Gastroesophageal sphincter (tissue), 3 donors: ENCODE measurements around the gene SYNJ2.

ENCODE experiments used
- EP300 ChIP-seq: sonication (generic); formaldehyde crosslinking; IDR thresholded peaks from one replicate; pipeline ENCODE4 v1.6.1; 2017; ENCODE audit warnings: antibody characterized with exemption, mild to moderate bottlenecking
- POLR2A ChIP-seq, 2 donors: fragments of 450-650 bp; IDR thresholded peaks; one replicate each; pipeline ENCODE4 v1.6.1; 2017; ENCODE audit warnings: antibody characterized with exemption in 2 of 2, mild to moderate bottlenecking in 2 of 2, moderate library complexity in 1 of 2
- TF ChIP-seq, protein P1 (sequence below), 4 experiments: fragments of 200-600 bp in 2 of 4; fragments of 450-650 bp in 2 of 4; sonication (generic) in 1 of 4; IDR thresholded peaks; one replicate each; pipeline ENCODE4 v1.5.1; 2017 to 2019; ENCODE audit warnings: antibody characterized with exemption in 4 of 4, mild to moderate bottlenecking in 2 of 4, moderate library complexity in 2 of 4

DNA sequence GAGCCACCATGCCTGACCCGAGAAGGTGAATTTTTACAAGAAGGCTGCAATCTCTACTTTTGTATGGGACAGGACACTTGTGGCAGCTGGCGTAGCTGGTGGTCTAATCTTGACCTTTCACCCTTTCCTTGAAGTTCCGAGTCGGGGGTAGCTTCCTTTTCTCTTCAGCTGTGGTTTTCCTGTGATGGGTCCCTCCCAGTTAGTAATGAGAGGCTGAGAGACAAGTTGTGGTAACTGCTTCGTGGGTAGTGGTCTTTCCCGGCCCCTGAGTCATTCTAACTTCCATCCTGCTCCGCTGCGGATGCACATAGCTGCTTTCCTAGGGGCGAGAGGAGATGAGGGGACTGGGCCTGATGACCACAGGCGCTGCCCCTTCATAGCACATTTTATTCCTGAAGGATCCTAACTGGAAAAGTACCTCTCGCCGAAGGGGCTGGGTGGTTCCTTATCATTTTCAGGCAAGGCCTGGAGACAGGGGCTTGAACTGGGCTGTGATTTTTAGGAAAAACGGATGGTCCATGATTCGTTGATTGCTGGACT, 3.1 kb downstream of the SYNJ2 start:
- TF ChIP-seq, protein P1, sequence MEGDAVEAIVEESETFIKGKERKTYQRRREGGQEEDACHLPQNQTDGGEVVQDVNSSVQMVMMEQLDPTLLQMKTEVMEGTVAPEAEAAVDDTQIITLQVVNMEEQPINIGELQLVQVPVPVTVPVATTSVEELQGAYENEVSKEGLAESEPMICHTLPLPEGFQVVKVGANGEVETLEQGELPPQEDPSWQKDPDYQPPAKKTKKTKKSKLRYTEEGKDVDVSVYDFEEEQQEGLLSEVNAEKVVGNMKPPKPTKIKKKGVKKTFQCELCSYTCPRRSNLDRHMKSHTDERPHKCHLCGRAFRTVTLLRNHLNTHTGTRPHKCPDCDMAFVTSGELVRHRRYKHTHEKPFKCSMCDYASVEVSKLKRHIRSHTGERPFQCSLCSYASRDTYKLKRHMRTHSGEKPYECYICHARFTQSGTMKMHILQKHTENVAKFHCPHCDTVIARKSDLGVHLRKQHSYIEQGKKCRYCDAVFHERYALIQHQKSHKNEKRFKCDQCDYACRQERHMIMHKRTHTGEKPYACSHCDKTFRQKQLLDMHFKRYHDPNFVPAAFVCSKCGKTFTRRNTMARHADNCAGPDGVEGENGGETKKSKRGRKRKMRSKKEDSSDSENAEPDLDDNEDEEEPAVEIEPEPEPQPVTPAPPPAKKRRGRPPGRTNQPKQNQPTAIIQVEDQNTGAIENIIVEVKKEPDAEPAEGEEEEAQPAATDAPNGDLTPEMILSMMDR (IDR thresholded peaks at IDR 0.05): no peak
- TF ChIP-seq POLR2A (IDR thresholded peaks at IDR 0.05): no peak
- TF ChIP-seq EP300: no peak
